GM21825 (cell line): ENCODE measurements around the gene PTPRK.

Source experiments
- ATAC-seq: cut with Tn5 transposase; IDR thresholded peaks from one replicate; pipeline ENCODE4 v1.9.1; 2021; ENCODE audit warnings: mild to moderate bottlenecking, moderate library complexity; ENCODE audit not compliant: unreplicated experiment

The PTPRK gene

DNA sequence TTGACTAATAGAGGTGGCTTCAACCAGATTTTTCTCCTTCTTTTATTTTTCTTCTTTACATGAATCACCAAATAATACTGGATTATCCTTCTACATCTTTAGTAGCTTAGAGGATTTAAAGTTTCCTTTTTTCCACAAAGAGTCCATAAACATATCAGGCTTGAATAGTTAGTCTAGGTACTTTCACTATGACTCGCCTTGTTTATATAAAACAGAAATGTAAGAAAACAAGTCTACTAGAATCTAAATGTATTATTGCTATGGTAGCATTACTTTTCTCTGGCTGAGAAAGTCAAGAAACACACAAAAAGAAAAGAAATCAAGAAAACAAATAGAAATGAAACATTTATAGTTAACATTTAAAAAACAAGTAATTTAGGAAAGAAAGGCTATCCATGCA, 215.2 kb downstream of the PTPRK start:
- no peak for ATAC-seq

DNA sequence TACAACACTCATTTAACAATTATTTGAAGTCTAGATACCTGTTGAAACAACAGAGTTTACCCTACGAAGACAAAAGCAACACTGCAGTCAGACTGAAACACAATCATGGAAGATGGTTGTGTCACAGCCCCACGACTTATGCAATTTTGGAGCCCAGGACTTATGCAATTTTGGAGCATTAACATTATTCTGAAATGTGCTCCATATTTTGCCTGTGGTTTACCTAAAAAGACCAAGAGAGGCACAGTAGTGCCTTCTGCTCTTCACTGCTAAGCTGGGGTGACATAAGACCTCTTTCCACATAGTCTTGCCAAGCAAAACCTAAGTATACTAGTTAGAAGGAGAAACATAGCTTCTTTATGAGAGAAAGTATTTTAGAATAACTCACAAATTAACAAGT, 216.5 kb downstream of the PTPRK start:
- ATAC-seq = no peak

DNA sequence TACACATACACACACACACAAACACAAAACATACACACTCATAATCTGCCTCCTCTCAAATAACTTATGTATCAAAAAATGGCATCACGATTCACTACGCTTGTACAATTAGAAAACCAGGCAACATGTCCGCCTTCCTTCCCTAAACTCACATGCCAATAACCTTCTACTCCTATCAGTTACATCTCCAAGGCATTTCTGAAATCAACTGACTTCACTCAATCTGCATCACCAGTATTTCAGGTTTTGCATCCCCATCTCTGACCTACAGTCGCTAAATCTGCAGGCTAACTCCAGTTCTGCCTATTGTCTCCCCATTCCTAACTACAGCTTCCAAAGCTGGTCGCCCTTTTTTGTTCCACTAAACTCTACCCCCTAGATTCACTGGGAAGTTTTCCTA, 217.5 kb downstream of the PTPRK start:
- ATAC-seq = no peak

DNA sequence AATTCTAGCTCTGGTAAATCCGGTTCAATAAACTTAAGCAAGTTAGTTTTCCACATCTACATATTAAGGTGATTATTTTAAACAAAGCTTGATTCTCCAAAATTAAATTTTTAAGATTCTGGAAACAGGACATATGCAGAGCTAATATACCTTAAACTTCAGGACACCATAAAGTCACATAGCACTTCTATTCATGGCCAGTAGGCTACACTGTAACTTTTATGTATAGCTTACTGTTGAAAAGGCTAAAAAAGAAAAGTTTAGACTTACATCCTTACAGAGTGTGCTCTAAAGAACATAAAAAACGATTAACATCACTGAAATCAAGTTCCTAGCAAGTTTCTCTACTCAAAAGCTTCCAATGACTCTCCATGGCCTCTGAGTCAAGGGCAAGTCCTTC, 224.7 kb downstream of the PTPRK start:
- ATAC-seq = no peak

DNA sequence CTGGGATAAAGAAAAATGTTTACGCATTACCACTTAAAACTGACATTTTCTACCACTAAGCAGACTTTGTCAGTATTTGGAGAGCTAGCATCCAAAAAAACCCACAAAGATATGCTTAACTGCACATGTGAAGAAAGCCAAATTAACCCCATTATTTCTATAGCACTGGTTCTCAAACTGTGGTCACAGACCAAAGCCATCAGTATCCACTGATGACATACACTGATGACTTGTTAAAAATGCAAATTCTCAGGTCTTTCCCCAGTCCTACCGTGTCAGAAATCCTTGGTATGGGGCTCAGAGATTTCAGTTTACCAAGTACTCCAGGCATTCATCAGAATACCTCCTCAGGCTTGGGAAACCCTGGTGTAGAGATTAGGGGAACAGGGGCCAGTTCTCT, 230.2 kb downstream of the PTPRK start:
- peak; percentile 60 for ATAC-seq

DNA sequence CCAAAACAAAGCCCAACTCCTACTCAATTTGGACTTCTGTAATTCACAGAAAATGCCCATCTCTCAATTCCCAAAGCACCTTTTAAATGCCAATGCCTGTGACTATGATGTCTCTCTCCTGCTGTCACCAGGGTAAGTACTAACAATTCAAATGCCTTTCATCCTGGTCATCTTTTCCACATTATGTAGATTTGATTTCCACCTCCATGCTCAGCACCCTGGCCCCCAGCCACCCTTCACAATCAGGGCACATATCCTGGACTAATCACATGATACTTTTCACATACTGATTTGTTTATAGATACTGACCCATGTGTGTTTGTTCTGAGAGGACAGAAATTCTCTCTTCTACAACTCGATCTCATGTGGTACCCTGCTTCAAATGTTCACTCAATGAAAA, 236.3 kb downstream of the PTPRK start:
- ATAC-seq = no peak

DNA sequence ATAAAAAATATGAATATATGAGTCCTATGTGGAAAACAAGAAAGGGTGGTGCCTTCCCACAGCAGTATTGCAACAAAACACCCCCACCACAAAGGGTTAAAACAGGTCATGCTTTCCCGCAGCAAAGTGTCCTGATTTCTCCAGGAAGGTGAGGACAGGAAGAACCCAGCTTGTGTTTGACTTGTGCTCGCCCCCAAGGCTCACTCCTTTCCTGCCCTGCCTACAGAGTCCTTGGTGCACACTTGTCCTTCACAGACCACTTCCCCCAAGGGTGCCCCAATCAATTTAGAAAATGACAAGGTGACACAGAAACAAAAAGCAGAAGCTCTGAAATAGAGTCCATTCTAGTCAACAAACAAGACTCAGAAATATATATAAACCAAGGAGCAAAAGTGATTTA, 237.4 kb downstream of the PTPRK start:
- no peak for ATAC-seq

DNA sequence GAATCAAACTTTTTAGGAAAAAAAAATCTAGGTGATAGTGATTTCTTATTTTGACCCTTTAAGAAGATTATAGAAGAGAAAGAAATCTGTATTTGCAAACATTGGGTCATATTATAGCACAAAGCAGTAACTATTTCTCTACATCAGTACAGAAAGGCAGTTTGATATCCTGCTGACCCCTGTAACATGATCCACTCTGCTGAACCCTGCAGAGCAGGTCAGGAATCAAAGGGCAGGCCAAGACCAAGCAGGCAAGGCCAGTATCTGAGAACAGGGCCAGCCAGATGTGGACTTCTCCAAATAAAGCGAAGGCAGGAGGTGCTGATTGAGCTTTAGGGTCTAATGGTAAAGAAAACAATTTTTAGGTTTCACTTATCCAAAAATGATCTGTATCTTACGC, 239.4 kb downstream of the PTPRK start:
- ATAC-seq = no peak

DNA sequence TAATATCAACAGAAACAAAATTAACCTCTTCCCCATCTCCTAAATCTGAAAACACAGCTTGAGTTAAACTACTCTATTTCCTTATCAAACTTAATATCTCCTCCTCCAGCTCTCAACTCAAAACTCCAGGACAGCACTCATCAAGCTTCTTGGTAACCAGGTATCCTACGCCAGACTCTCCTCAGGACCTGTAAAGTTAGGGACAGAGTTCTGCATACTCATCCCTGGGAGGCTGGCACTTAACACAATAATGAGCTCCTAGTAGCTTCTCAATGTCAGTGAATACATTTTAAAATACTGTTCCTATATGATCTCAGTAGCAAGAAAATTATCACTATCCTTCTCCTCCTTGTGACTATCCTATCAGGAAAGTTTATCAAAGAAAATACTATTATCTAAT, 240.3 kb downstream of the PTPRK start:
- no peak for ATAC-seq

DNA sequence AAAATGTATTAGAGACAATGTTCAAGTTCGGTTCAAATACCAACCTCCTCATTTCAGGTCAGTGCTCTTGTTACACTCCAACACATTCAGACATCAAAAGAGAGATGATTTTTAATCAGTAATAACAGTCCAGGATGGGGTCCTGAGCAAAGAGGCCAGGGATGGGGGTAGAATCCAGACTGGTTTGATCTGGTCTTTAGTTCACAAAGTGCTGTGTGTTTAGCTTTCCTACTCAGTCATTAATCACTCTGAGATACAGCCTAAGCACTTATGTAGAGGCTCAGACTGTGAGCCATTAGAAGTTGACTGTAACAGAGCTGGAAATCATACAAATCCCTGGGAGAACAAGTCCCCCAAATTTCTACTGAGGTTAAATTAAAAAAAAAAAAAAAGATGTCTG, 241.6 kb downstream of the PTPRK start:
- ATAC-seq = no peak

DNA sequence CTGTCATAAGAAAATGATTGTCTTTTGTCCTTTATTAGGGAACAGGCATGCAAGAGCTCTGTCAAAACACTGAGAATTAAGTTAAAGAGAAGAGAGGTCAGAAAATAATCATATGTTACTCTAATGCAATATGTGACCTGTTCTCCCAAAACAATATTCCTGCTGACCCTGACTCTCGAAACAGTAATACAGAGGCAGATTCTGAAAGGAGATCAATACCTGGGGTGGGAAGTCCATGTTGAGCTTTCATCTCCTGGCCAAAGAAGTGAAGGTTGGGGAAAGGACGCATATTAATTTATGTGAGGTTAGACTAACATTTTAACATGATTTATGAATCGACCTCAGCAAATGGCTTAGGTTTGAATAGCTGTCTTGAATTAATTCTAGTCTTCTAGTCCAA, 243.0 kb downstream of the PTPRK start:
- ATAC-seq = no peak

DNA sequence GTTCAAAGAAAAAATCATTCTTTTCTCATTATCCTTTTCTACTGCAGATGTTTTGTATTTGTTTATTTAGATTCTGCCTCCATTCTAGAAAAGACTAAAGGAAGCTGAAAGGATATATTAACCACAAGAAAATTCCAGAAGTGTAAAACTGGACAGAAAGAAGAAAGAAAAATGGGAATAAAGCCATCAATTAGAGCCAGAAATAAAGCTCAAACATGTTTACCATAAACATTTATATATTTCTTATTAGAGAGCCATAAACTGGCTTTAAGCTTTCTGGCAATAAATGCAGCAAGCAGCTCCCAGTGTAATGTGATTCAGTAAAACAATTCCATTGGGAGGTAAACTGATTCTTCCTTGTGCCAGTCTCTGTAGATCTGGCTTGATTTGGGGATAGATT, 244.1 kb downstream of the PTPRK start:
- no peak for ATAC-seq

DNA sequence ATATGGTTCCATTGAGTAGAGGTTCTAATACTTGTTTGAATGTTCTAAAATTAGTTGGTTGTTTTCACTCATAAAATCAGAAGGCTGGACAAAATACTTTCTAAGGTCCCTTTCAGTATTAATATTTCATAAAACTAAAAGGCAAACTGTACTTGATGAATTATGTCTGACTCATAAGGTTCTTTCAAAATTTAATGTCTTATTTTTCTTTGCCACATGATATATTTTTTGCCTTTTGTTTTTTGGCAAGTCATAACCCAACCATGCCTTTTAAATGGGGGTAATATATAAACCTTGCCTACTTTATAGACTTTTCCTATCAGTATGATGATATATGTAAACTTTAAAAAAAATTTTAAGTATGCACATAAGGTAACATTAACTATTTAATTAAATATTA, 244.7 kb downstream of the PTPRK start:
- ATAC-seq = no peak

DNA sequence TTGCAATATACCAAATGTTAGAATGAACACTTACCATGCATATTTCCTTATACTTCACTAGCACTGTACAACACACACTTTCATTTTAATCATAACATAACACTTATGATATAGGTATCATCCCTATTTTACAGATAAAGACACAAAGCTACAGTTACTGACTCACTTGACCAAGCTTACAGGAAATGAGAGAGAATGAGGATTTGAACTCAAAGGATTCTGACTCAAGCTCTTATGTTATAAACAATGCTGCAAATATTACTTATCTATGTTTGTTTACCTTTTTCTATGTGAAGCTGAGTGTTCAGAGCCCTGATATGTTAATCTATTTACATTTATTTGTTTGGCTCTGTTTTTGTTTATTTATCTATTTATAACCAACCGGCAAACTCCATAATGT, 245.4 kb downstream of the PTPRK start:
- no peak for ATAC-seq

DNA sequence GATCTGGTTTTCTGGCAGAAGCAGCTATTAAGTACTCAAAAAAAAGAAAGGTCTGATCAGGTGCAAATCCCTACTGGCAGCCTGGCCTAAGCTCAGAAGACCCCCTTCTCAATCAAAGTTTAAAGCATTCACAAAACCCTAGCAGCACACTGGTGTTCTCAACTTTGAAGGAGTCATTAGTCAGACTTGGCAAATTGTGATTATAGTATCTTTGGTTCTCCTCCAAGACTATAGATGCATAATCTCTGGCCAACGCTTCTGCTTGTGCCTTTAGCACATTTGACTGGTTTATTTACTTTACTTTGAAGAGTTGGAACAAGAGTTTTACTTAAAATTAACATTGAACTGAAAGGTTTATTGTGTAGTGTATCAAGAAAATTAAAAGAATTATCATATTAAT, 248.9 kb downstream of the PTPRK start:
- ATAC-seq = no peak

DNA sequence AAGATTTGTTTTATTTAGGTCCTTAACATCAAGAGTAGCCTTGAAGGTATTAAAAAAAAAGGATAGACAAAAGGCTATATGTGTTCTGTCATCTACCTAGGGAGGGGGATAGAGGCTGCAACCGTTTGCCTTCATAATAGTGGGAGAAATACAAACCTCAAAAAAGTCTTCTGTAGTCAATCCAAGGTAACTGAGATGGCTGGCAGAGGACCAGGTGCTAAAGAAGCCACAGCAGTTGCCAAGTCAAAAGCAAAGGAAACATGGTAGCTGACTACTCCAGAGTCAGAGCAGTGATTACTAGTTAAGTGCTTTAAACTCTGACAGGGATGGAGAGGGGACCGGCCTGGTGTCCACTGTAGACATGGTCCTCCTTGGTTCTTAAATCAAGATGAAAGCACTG, 249.4 kb downstream of the PTPRK start:
- ATAC-seq = no peak

DNA sequence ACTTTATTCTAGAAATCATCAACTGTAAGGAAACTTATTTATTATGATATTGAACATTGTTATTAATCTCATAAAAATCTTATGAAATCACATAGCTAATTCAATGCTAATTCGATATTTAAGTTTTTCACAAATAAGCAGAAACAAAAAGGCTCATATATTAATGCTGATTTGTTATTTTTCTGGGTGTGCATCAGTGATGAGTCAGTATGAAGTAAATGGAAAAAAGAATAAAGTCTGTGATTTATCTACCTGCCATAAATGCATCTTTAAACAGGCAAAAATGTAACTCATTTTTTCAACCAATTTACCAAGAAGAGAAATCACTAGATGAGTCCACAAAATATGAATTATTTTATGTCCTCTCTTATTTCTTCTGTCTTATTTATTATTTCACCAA, 253.5 kb downstream of the PTPRK start:
- ATAC-seq = no peak

DNA sequence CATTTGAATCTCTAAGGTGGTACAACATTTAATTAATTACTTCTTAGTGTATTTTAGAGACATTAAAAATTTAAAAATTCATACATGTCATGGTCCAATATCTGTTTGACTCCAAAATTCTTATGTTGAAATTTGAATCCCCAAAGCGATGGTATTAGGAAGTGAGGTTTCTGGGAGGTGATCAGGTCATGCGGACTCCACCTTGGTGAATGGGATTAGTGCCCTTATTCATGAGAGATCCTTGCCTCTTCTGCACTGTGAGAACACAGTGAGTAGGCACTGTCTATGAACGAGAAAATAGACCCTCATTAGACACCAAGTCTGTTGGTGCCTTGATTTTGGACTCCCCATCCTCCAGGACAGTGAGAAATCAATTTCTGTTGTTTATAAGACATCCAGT, 254.7 kb downstream of the PTPRK start:
- ATAC-seq = no peak

DNA sequence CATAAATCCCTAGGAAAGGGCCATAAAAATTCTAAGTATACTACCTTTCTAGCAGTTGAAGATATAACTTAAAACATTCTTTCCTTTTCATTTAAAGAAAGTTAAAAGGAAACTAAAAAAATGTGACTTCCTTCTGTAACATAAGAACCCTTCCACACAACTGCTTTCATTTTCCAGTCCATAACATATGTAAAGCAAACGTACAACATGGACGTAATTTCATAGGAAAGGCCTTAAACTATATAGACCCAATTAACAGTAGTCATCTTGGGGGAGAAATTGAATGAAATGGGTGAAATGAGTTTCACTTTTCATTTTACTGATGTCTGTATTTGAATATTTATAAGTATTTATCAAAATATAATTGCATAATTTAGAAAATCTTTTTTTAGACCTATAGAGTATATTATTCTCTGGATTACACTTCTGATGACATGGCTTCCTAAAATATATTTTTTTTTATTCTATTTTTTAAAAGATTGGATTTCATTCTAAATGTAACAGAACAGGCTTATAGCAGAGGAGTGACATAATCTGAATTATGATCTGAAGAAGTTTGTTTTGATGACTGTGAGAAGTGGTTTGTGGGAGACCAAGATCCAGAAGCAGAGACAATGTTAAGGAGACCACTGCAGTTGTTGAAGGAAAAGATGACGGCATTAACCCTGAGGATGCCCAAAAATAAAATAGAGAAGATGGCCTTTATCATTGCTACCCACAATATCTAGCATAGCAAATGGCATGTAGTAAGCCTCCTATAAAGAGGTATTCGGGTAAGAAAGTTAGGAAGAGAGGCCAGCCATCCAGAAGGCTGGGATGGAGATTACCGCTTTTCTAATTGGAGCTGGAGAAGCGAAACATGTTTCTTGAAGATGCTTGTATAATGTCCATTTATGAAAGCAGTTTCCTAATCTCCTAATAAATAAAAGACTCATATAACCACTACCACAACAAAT, 260.4 kb downstream of the PTPRK start:
- ATAC-seq = peak; percentile 48

DNA sequence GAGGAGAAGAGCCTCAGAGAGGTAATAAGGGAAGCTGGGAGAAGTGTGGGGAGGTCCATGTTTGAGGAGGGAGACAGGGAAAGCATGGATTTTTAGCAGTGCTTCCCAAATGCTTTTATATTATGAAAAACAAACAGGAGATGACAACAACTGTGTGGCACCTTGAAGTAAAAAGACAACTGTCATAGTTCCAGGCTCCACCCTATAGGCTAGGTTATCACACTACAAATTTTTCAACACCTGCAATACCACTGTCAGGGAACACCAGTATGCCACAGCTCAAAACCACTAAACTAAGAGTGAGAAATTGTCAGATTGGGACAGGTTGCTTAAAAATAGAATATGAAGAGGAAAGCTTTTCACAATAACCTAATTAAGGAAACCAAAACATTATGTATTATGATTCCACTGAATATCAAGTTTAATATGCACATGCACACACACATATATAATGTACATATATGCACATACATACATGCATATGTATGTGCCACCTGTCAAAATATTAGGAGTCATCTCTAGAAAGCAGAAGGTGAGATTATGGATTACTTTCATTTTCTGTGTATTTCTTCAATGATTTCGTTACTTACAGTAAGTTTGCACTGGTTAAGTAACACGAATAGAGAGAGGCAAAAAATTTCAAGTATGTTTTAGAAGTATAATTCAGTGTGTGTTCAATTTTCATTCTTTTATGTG, 261.2 kb downstream of the PTPRK start:
- peak; percentile 94 for ATAC-seq

DNA sequence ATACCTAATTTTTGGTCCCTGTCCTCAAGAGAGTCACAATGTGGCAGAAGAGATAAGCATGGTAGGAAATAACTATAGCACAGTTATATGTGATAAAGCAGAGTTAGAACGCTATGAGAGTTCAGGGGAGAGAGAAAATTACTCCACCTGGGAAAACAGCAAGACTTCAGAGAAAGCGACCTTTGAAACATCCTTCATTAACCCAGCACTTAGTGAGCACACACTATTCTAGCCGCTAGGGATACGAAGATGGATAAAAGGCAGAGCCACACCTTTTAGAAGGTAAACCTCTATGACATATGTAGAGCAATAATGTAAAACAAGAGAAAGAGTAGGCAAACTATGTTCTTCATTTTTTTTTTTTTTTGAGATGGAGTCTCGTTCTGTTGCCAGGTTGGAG, 264.3 kb downstream of the PTPRK start:
- ATAC-seq = no peak
